Heart left ventricle (tissue), 13 donors: ENCODE data around the gene CLK3.

Experiments
- POLR2A ChIP-seq, 2 donors: fragments of 450-650 bp; IDR thresholded peaks; one replicate each; pipeline ENCODE4 v1.6.1; 2017; ENCODE audit warnings: antibody characterized with exemption in 2 of 2, mild to moderate bottlenecking in 2 of 2, moderate library complexity in 2 of 2
- TF ChIP-seq, protein P1 (sequence below), 12 donors: fragments of 200-600 bp; sonication (generic) in 4 of 12; IDR thresholded peaks; one replicate each; pipeline versions ENCODE4 v1.5.0 to v1.8.0; 2018 to 2022; ENCODE audit warnings: antibody characterized with exemption in 12 of 12, mild to moderate bottlenecking in 5 of 12
- donor health status: ischemic (EF 13 %, LVEDD 7.1; RV severe dilation, severe dysfunction).
- donor health status: DM: no; HTN: yes; CAD: no.
- donor health status: DM: no; HTN: no; CAD: no.
- donor health status: ischemic (EF 25% LVEDD 6.9; RV normal size, moderate dysfunction).
- donor health status: ischemic (EF 25% LVEDD 5.7; RV mildly dilated, moderate dysfunction).
- donor health status: ischemic (EF 35%, LVEDD 5.7; RV mildly dilated, moderate dysfunction).
- donor health status: nonischemic (EF 11% LVEDD 7.7; RV severe dilation, severe dysfunction).
- donor health status: DM: yes; HTN: yes; CAD: no.
- donor health status: PGD.
- donor health status: ischemic (EF 29% LVEDD 5.4; RV normal size, mild dysfunction).
- donor health status: nonischemic (EF 23%, LVEDD 6.1; RV moderate dilation, normal function).

DNA sequence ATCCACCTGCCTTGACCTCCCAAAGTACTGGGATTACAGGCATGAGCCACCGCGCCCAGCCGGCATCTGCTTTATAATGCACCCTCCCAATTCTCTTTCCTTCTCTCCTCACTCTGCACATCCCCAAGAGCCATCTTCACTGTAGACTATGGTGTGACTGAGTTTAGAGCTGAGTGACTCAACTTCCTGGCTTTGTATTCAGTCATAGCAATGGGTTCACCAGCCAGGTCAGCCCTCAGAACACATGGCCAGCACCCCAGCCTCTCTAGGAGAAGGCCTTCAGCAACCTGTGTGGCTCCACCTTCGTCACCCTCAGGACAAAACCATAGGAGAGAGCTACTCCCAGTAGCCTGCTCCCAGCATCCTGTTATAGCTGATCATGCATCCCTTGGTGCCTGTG is 41.6 kb upstream of the CLK3 start:
- TF ChIP-seq, protein P1, sequence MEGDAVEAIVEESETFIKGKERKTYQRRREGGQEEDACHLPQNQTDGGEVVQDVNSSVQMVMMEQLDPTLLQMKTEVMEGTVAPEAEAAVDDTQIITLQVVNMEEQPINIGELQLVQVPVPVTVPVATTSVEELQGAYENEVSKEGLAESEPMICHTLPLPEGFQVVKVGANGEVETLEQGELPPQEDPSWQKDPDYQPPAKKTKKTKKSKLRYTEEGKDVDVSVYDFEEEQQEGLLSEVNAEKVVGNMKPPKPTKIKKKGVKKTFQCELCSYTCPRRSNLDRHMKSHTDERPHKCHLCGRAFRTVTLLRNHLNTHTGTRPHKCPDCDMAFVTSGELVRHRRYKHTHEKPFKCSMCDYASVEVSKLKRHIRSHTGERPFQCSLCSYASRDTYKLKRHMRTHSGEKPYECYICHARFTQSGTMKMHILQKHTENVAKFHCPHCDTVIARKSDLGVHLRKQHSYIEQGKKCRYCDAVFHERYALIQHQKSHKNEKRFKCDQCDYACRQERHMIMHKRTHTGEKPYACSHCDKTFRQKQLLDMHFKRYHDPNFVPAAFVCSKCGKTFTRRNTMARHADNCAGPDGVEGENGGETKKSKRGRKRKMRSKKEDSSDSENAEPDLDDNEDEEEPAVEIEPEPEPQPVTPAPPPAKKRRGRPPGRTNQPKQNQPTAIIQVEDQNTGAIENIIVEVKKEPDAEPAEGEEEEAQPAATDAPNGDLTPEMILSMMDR (IDR thresholded peaks at IDR 0.05), result no peak
- TF ChIP-seq POLR2A (IDR thresholded peaks at IDR 0.05), result no peak
